Keratinocyte (primary cell): Measurements from ENCODE around the gene CCL26. TPM values are rescaled to one million over a fixed set of nuclear protein-coding genes. Genes with fewer than 3 reads are reported as not detected.

ENCODE experiments used
- DNase-seq: peaks from one replicate; pipeline ENCODE4 v3.0.0-alpha.2; 2011; ENCODE audit warnings: low read depth, missing footprints, low spot score
- FAIRE-seq: peaks from 2 replicates; lab custom pipeline; 2011; peaks lifted over from hg19 to GRCh38; lab: Jason Lieb, UNC
- H2AFZ ChIP-seq: 2 replicates; pipeline ENCODE4 v1.6.0; 2012; ENCODE audit warnings: low read length, control low read depth, inconsistent platforms; ENCODE audit not compliant: control insufficient read depth
- H3K27ac ChIP-seq: 2 replicates; pipeline ENCODE4 v1.5.1; 2011; ENCODE audit warnings: low read length; ENCODE audit not compliant: control insufficient read depth, insufficient read depth
- H3K27me3 ChIP-seq: 3 replicates; pipeline ENCODE4 v1.6.0; 2011; ENCODE audit warnings: low read length; ENCODE audit not compliant: control insufficient read depth, insufficient read depth; ENCODE audit errors: extremely low read depth
- H3K36me3 ChIP-seq, 2 experiments: 2 replicates in 1 of 2; 3 replicates in 1 of 2; pipeline ENCODE4 v1.5.1; 2011; ENCODE audit warnings: low read length in 2 of 2, mild to moderate bottlenecking in 1 of 2; ENCODE audit not compliant: control insufficient read depth in 2 of 2, insufficient read depth in 2 of 2; ENCODE audit errors: extremely low read depth in 1 of 2
- H3K4me1 ChIP-seq: 3 replicates; pipeline ENCODE4 v1.5.1; 2011; ENCODE audit warnings: low read length; ENCODE audit not compliant: control insufficient read depth, insufficient read depth; ENCODE audit errors: extremely low read depth
- H3K4me2 ChIP-seq: 3 replicates; pipeline ENCODE4 v1.6.0; 2011; ENCODE audit warnings: low read depth, low read length; ENCODE audit not compliant: control insufficient read depth, insufficient read depth; ENCODE audit errors: extremely low read depth
- H3K4me3 ChIP-seq, 3 experiments: fragments of 200-600 bp in 1 of 3; sonication (generic) in 1 of 3; 2 replicates in 2 of 3; 3 replicates in 1 of 3; pipeline ENCODE4 v1.5.1; 2011 to 2016; ENCODE audit warnings: low read length in 3 of 3, mild to moderate bottlenecking in 3 of 3, control low read depth in 2 of 3, inconsistent platforms in 1 of 3, low read depth in 1 of 3, mixed read lengths in 1 of 3, mixed run types in 1 of 3, moderate library complexity in 1 of 3; ENCODE audit not compliant: control insufficient read depth in 2 of 3, insufficient read depth in 2 of 3; ENCODE audit errors: extremely low read depth in 1 of 3
- H3K79me2 ChIP-seq: 2 replicates; pipeline ENCODE4 v1.6.0; 2012; ENCODE audit warnings: low read length; ENCODE audit not compliant: control insufficient read depth, insufficient read depth
- H3K9ac ChIP-seq: 3 replicates; pipeline ENCODE4 v1.6.0; 2011; ENCODE audit warnings: low read length; ENCODE audit not compliant: control insufficient read depth, insufficient read depth; ENCODE audit errors: extremely low read depth
- H3K9me1 ChIP-seq: 3 replicates; pipeline ENCODE4 v1.6.0; 2011; ENCODE audit warnings: low read length; ENCODE audit not compliant: control insufficient read depth, insufficient read depth; ENCODE audit errors: extremely low read depth
- H3K9me3 ChIP-seq: 2 replicates; pipeline ENCODE4 v1.5.1; 2012; ENCODE audit warnings: low read depth, low read length; ENCODE audit not compliant: control insufficient read depth
- H4K20me1 ChIP-seq: 3 replicates; pipeline ENCODE4 v1.6.0; 2011; ENCODE audit warnings: low read length; ENCODE audit not compliant: control insufficient read depth, insufficient read depth; ENCODE audit errors: extremely low read depth
- CTCF ChIP-seq, 3 experiments: IDR thresholded peaks in 1 of 3; conservative IDR thresholded peaks in 1 of 3; optimal IDR thresholded peaks in 1 of 3; 2 replicates in 2 of 3; 3 replicates in 1 of 3; pipeline versions ENCODE3 to v1.5.1; 2011; ENCODE audit warnings: low read length in 3 of 3, mild to moderate bottlenecking in 3 of 3, moderate library complexity in 2 of 3, control low read depth in 1 of 3, inconsistent platforms in 1 of 3; ENCODE audit not compliant: insufficient read depth in 2 of 3; ENCODE audit errors: extremely low read depth in 1 of 3
- EZH2 ChIP-seq: IDR thresholded peaks from one replicate; pipeline ENCODE4 v1.6.1; 2012; ENCODE audit warnings: inconsistent platforms, mild to moderate bottlenecking, low read length, moderate library complexity
- dilution Hi-C: fragments of 300-500 bp; cut with MboI; formaldehyde crosslinking; loops from one replicate; pipeline ENCODE4 v1.7.0; 2020; ENCODE audit warnings: low sequenced_read_pairs; ENCODE audit not compliant: extremely low pct_ligation_motif_present
- polyA plus RNA-seq, 5 experiments: library from polyadenylated mRNA; depleted of rRNA in 3 of 5; stranded (reverse) in 3 of 5; stranded (forward) in 1 of 5; unstranded in 1 of 5; fragments of >200 nt; gene quantifications; 1 replicate in 1 of 5; 2 replicates in 3 of 5; 3 replicates in 1 of 5; pipeline versions ENCODE4 v1.2.1 to v1.2.3, GENCODE V29; 2011 to 2012; ENCODE audit warnings: missing spikeins in 2 of 5, low read depth in 1 of 5, low replicate concordance in 1 of 5

CCL26 gene
- polyA plus RNA-seq, 1 donor (not counting 4 experiments of a cell fraction or from before 2014, with no cell fraction given) = not detected

- no peak for FAIRE-seq
- no peak for TF ChIP-seq CTCF (optimal IDR thresholded peaks at IDR 0.05 in 1 of 3, IDR thresholded peaks at IDR 0.05 in 1 of 3, conservative IDR thresholded peaks at IDR 0.05 in 1 of 3; ENCODE audit: extremely low read depth in 1 of 3, insufficient read depth in 2 of 3, low read length in 3 of 3)
- no peak for TF ChIP-seq EZH2
These were observed 15.6 kb downstream of the CCL26 start for GRCh38 chr7:75756206-75756990.

GRCh38 chr7:75743455-75743859 is 28.6 kb downstream of the CCL26 start:
- no peak overlapping the region for H3K4me3 ChIP-seq
- no peaks in the 10 kb centered on the region for H3K79me2 ChIP-seq
- DNase-seq (no peak), FAIRE-seq (no peak)
- H3K4me2 ChIP-seq = no peak overlapping the region
- H3K9me3 ChIP-seq = no peaks in the 10 kb centered on the region
- no peak overlapping the region for H3K9ac ChIP-seq
- no peaks in the 10 kb centered on the region for H3K9me1 ChIP-seq
- H2AFZ ChIP-seq = no peak overlapping the region
- TF ChIP-seq CTCF (optimal IDR thresholded peaks at IDR 0.05 in 1 of 3, IDR thresholded peaks at IDR 0.05 in 1 of 3, conservative IDR thresholded peaks at IDR 0.05 in 1 of 3; ENCODE audit: extremely low read depth in 1 of 3, insufficient read depth in 2 of 3, low read length in 3 of 3) (no peak), EZH2 (no peak)
- no peaks in the 10 kb centered on the region for H4K20me1 ChIP-seq
- peaks cover 3% of the 10 kb centered on the region for H3K4me1 ChIP-seq
- H3K27ac ChIP-seq = no peak overlapping the region
- H3K36me3 ChIP-seq = no peaks in the 10 kb centered on the region
- dilution Hi-C loops = no loop called here
- no peaks in the 10 kb centered on the region for H3K27me3 ChIP-seq

More at GRCh38 chr7:75756206-75756990, 15.6 kb downstream of the CCL26 start:
- H3K9ac ChIP-seq = no peak overlapping the region
- no peak overlapping the region for H3K4me2 ChIP-seq
- dilution Hi-C loops = no loop called here
- H2AFZ ChIP-seq = no peak overlapping the region
- no peaks in the 10 kb centered on the region for H3K9me3 ChIP-seq
- H3K79me2 ChIP-seq = no peaks in the 10 kb centered on the region
- no peaks in the 10 kb centered on the region for H3K9me1 ChIP-seq
- no peaks in the 10 kb centered on the region for H3K27me3 ChIP-seq
- H3K4me3 ChIP-seq = no peak overlapping the region
- no peak overlapping the region for H3K27ac ChIP-seq
- DNase-seq = no peak
- no peaks in the 10 kb centered on the region for H3K36me3 ChIP-seq
- no peaks in the 10 kb centered on the region for H3K4me1 ChIP-seq
- no peaks in the 10 kb centered on the region for H4K20me1 ChIP-seq
